Testis (tissue), 3 donors: Measurements from ENCODE around the gene THY1. TPM values are rescaled to one million over a fixed set of nuclear protein-coding genes. Genes with fewer than 3 reads are reported as not detected.

Source experiments
- DNase-seq: peaks from one replicate; pipeline ENCODE4 v3.0.0-alpha.2; 2019
- H3K27ac ChIP-seq, 2 donors: fragments of 200-600 bp; sonication (generic); one replicate each; pipeline ENCODE4 v1.5.1; 2019
- H3K27me3 ChIP-seq: fragments of 200-600 bp; sonication (generic); one replicate; pipeline ENCODE4 v1.5.1; 2019
- H3K36me3 ChIP-seq: fragments of 200-600 bp; sonication (generic); one replicate; pipeline ENCODE4 v1.5.1; 2017; ENCODE audit warnings: low read depth; ENCODE audit errors: missing control alignments
- H3K4me1 ChIP-seq: fragments of 200-600 bp; sonication (generic); one replicate; pipeline ENCODE4 v1.5.1; 2019
- H3K4me3 ChIP-seq, 2 donors: fragments of 200-600 bp; sonication (generic); one replicate each; pipeline ENCODE4 v1.5.1; 2017 to 2019
- H3K9me3 ChIP-seq: fragments of 200-600 bp; sonication (generic); one replicate; pipeline ENCODE4 v1.5.1; 2017
- CTCF ChIP-seq, 3 experiments: fragments of 450-650 bp in 2 of 3; fragments of 200-600 bp in 1 of 3; sonication (generic) in 1 of 3; IDR thresholded peaks; one replicate each; pipeline ENCODE4 v1.5.1; 2016 to 2019; ENCODE audit warnings: antibody characterized with exemption in 3 of 3, mild to moderate bottlenecking in 2 of 3, moderate library complexity in 1 of 3
- POLR2A ChIP-seq: fragments of 450-650 bp; IDR thresholded peaks from one replicate; pipeline ENCODE4 v1.6.1; 2017; ENCODE audit warnings: antibody characterized with exemption, mild to moderate bottlenecking, moderate library complexity
- WGBS, 2 donors: methylation state at CpG; one replicate each; pipeline ENCODE4 v1.1.5; 2018; 5-methylcytosine and 5-hydroxymethylcytosine counted together
- intact Hi-C: fragments of 100-400 bp; cut with DNase I; formaldehyde crosslinking; loops from one replicate; pipeline ENCODE4 v1.15.1; 2023; ENCODE audit warnings: low total_unique reads
- polyA plus RNA-seq: library from polyadenylated mRNA; stranded (reverse); fragments of 350-450 nt; fragmentation: Illumina TruSeq; extraction: RNeasy Lipid Tissue Mini Kit (QIAGEN cat#74804); gene quantifications from one replicate; pipeline ENCODE4 v1.2.3, GENCODE V29; 2014; ENCODE audit warnings: low read depth, low replicate concordance; ENCODE audit not compliant: insufficient read depth
- total RNA-seq, 2 donors: library from RNA; depleted of rRNA; stranded (reverse); fragments of >200 nt; gene quantifications; one replicate each; pipeline ENCODE4 v1.2.3, GENCODE V29; 2016

The THY1 gene
- total and polyA plus RNA-seq, 3 donors from 2014 or later = 5.9 to 132 (median 30.0) TPM

- WGBS, 2 donors = 52 to 54% methylated on average over 8 to 10 of the region's 10 CpGs
- peaks cover 19% of the 10 kb centered on the region for H3K4me1 ChIP-seq
- H3K27ac ChIP-seq = peak overlapping the region; percentile 59 to 64
- no peaks in the 10 kb centered on the region for H3K27me3 ChIP-seq
- DNase-seq = no peak
- intact Hi-C loops = no loop called here
- H3K9me3 ChIP-seq = no peaks in the 10 kb centered on the region
- TF ChIP-seq CTCF (IDR thresholded peaks at IDR 0.05) = no peak
- TF ChIP-seq POLR2A = no peak
- H3K36me3 ChIP-seq = no peaks in the 10 kb centered on the region
- H3K4me3 ChIP-seq = no peak overlapping the region
Measured at GRCh38 chr11:119446871-119447663, 24.1 kb upstream of the THY1 start.

- Histone ChIP-seq H3K4me3 (no peak overlapping the region), H3K9me3 (no peaks in the 10 kb centered on the region), H3K27ac (peak overlapping the region; percentile 59 to 64), H3K27me3 (no peaks in the 10 kb centered on the region), H3K4me1 (peaks cover 19% of the 10 kb centered on the region), H3K36me3 (no peaks in the 10 kb centered on the region)
- peak; percentile 23 for DNase-seq
- intact Hi-C loops = no loop called here
- no peak for TF ChIP-seq CTCF (IDR thresholded peaks at IDR 0.05)
- TF ChIP-seq POLR2A = no peak
- WGBS, 2 donors = 57 to 66% methylated on average over 8 of the region's 8 CpGs
Measured at GRCh38 chr11:119446434-119446833, 23.5 kb upstream of the THY1 start.

GRCh38 chr11:119445850-119446249 lies 22.9 kb upstream of the THY1 start:
- Histone ChIP-seq H3K27me3 (no peaks in the 10 kb centered on the region), H3K9me3 (no peaks in the 10 kb centered on the region), H3K27ac (peak overlapping the region; percentile 59 to 64), H3K36me3 (no peaks in the 10 kb centered on the region), H3K4me1 (peaks cover 19% of the 10 kb centered on the region), H3K4me3 (no peak overlapping the region)
- intact Hi-C loops = no loop called here
- WGBS, 2 donors = 55 to 70% methylated on average over 4 of the region's 4 CpGs
- peak; percentile 65 for DNase-seq
- TF ChIP-seq CTCF (IDR thresholded peaks at IDR 0.05) (no peak), POLR2A (no peak)

GRCh38 chr11:119445379-119445778 lies 22.4 kb upstream of the THY1 start:
- Histone ChIP-seq H3K27me3 (no peaks in the 10 kb centered on the region), H3K4me1 (peaks cover 19% of the 10 kb centered on the region), H3K36me3 (no peaks in the 10 kb centered on the region), H3K27ac (peak overlapping the region; percentile 59 to 64), H3K9me3 (no peaks in the 10 kb centered on the region), H3K4me3 (no peak overlapping the region)
- TF ChIP-seq CTCF (IDR thresholded peaks at IDR 0.05) = no peak
- no peak for TF ChIP-seq POLR2A
- no peak for DNase-seq
- intact Hi-C loops = no loop called here
- WGBS, 2 donors = 71 to 77% methylated on average over 6 to 11 of the region's 11 CpGs

- Histone ChIP-seq H3K4me1 (peaks cover 11% of the 10 kb centered on the region), H3K9me3 (no peaks in the 10 kb centered on the region), H3K36me3 (no peaks in the 10 kb centered on the region), H3K27ac (no peak overlapping the region), H3K4me3 (no peak overlapping the region), H3K27me3 (no peaks in the 10 kb centered on the region)
- no peak for DNase-seq
- 76 to 88% methylated on average over 5 of the region's 5 CpGs for WGBS, 2 donors
- intact Hi-C loops = no loop called here
- TF ChIP-seq POLR2A (no peak), CTCF (IDR thresholded peaks at IDR 0.05) (no peak)
Measured at GRCh38 chr11:119441898-119442243, 18.9 kb upstream of the THY1 start.
